Smooth muscle cell (in vitro differentiated cells): ENCODE measurements around the gene SLC4A1AP. TPM values are rescaled to one million over a fixed set of nuclear protein-coding genes. Genes with fewer than 3 reads are reported as not detected.

Source experiments
- DNase-seq: peaks from one replicate; lab custom pipeline; 2025; ENCODE audit not compliant: unreplicated experiment; lab: John Stamatoyannopoulos, UW
- H2AFZ ChIP-seq: fragments of 200-600 bp; sonication (generic); 2 replicates; pipeline ENCODE4 v1.6.0; 2016; ENCODE audit warnings: antibody characterized with exemption, low read depth, mild to moderate bottlenecking
- H3F3A ChIP-seq: fragments of 200-600 bp; sonication (generic); 2 replicates; pipeline ENCODE4 v1.6.0; 2017; ENCODE audit warnings: antibody characterized with exemption, low read depth
- H3K27ac ChIP-seq: fragments of 200-600 bp; sonication (generic); 2 replicates; pipeline ENCODE4 v1.5.1; 2016; ENCODE audit warnings: low read depth, mild to moderate bottlenecking
- H3K27me3 ChIP-seq: fragments of 200-600 bp; sonication (generic); 2 replicates; pipeline ENCODE4 v1.6.1; 2016; ENCODE audit warnings: low read depth, mild to moderate bottlenecking
- H3K36me3 ChIP-seq: fragments of 200-600 bp; sonication (generic); 2 replicates; pipeline ENCODE4 v1.5.1; 2016; ENCODE audit warnings: low read depth
- H3K4me1 ChIP-seq: fragments of 200-600 bp; sonication (generic); 2 replicates; pipeline ENCODE4 v1.5.1; 2016; ENCODE audit warnings: low read depth
- H3K4me2 ChIP-seq: fragments of 200-600 bp; sonication (generic); 2 replicates; pipeline ENCODE4 v1.6.0; 2016; ENCODE audit warnings: mild to moderate bottlenecking
- H3K4me3 ChIP-seq: fragments of 200-600 bp; sonication (generic); 2 replicates; pipeline ENCODE4 v1.5.1; 2016; ENCODE audit warnings: mild to moderate bottlenecking
- H3K79me2 ChIP-seq: fragments of 200-600 bp; sonication (generic); 2 replicates; pipeline ENCODE4 v1.6.0; 2016; ENCODE audit warnings: low read depth, mild to moderate bottlenecking
- H3K9ac ChIP-seq: fragments of 200-600 bp; sonication (generic); 2 replicates; pipeline ENCODE4 v1.6.0; 2016; ENCODE audit warnings: low read depth
- H3K9me3 ChIP-seq: fragments of 200-600 bp; sonication (generic); replicated peaks from 2 replicates; pipeline ENCODE4 v1.5.1; 2016; ENCODE audit warnings: low read depth
- H4K20me1 ChIP-seq: fragments of 200-600 bp; sonication (generic); 2 replicates; pipeline ENCODE4 v1.6.0; 2016; ENCODE audit warnings: low read depth
- CTCF ChIP-seq: fragments of 200-600 bp; sonication (generic); IDR thresholded peaks from 2 replicates; pipeline ENCODE4 v1.5.1; 2017; ENCODE audit warnings: borderline replicate concordance, mild to moderate bottlenecking, antibody characterized with exemption; ENCODE audit not compliant: insufficient read depth, poor library complexity, severe bottlenecking
- WGBS: methylation state at CpG from one replicate; pipeline ENCODE4 v1.1.7; 2016; ENCODE audit warnings: low lambda C conversion rate; 5-methylcytosine and 5-hydroxymethylcytosine counted together
- polyA plus RNA-seq: library from polyadenylated mRNA; unstranded; fragments of >200 nt; fragmentation: Nextera tagmentation; extraction: Ambion mirVana; gene quantifications from 2 replicates; pipeline ENCODE4 v1.2.1, GENCODE V29; 2016
- total RNA-seq: library from RNA; depleted of rRNA; stranded (reverse); fragments of >200 nt; gene quantifications from 2 replicates; pipeline ENCODE4 v1.2.3, GENCODE V29; 2014

Gene SLC4A1AP
- total and polyA plus RNA-seq, 2 experiments from 2014 or later = 26.2 to 27.5 TPM

GRCh38 chr2:27705851-27706622 lies 42.3 kb downstream of the SLC4A1AP start:
- peaks cover 5% of the 10 kb centered on the region for H3F3A ChIP-seq
- peak overlapping the region; percentile 84 for H3K9ac ChIP-seq
- H3K4me2 ChIP-seq = peak overlapping the region; percentile 64
- no peaks in the 10 kb centered on the region for H3K4me1 ChIP-seq
- 72% methylated on average over 4 of the region's 4 CpGs for WGBS
- no peaks in the 10 kb centered on the region for H3K79me2 ChIP-seq
- no peak overlapping the region for H3K4me3 ChIP-seq
- no peaks in the 10 kb centered on the region for H3K36me3 ChIP-seq
- H2AFZ ChIP-seq = no peak overlapping the region
- DNase-seq = no peak
- peak overlapping the region; percentile 96 for H3K27ac ChIP-seq
- no peaks in the 10 kb centered on the region for H3K9me3 ChIP-seq
- no peak for TF ChIP-seq CTCF
- H4K20me1 ChIP-seq = no peaks in the 10 kb centered on the region
- no peaks in the 10 kb centered on the region for H3K27me3 ChIP-seq

GRCh38 chr2:27707462-27708256 lies 44.0 kb downstream of the SLC4A1AP start:
- no peak overlapping the region for H3K27ac ChIP-seq
- no peaks in the 10 kb centered on the region for H4K20me1 ChIP-seq
- no peak overlapping the region for H2AFZ ChIP-seq
- H3K79me2 ChIP-seq = no peaks in the 10 kb centered on the region
- no peaks in the 10 kb centered on the region for H3K27me3 ChIP-seq
- H3K4me3 ChIP-seq = no peak overlapping the region
- no peak for TF ChIP-seq CTCF
- H3F3A ChIP-seq = peaks cover 5% of the 10 kb centered on the region
- H3K4me2 ChIP-seq = no peak overlapping the region
- DNase-seq = no peak
- 92% methylated on average over 9 of the region's 9 CpGs for WGBS
- H3K9me3 ChIP-seq = no peaks in the 10 kb centered on the region
- H3K36me3 ChIP-seq = no peaks in the 10 kb centered on the region
- H3K4me1 ChIP-seq = no peaks in the 10 kb centered on the region
- H3K9ac ChIP-seq = no peak overlapping the region

- no peak overlapping the region for H2AFZ ChIP-seq
- H3K27me3 ChIP-seq = no peaks in the 10 kb centered on the region
- no peak overlapping the region for H3K4me2 ChIP-seq
- no peaks in the 10 kb centered on the region for H3K36me3 ChIP-seq
- H3K9me3 ChIP-seq = no peaks in the 10 kb centered on the region
- peaks cover 2% of the 10 kb centered on the region for H3F3A ChIP-seq
- H3K4me3 ChIP-seq = no peak overlapping the region
- no peaks in the 10 kb centered on the region for H4K20me1 ChIP-seq
- H3K4me1 ChIP-seq = no peaks in the 10 kb centered on the region
- WGBS = 89% methylated on average over 7 of the region's 7 CpGs
- no peak overlapping the region for H3K27ac ChIP-seq
- H3K79me2 ChIP-seq = no peaks in the 10 kb centered on the region
- no peak for DNase-seq
- no peak overlapping the region for H3K9ac ChIP-seq
- no peak for TF ChIP-seq CTCF
These were observed 44.6 kb downstream of the SLC4A1AP start for GRCh38 chr2:27708257-27708654.
